HG02610 (cell line): ENCODE results near the gene DAZAP1.

ENCODE experiments used
- ATAC-seq: cut with Tn5 transposase; IDR thresholded peaks from one replicate; pipeline ENCODE4 v1.9.1; 2021; ENCODE audit warnings: mild to moderate bottlenecking, moderate library complexity; ENCODE audit not compliant: unreplicated experiment

Gene DAZAP1

GRCh38 chr19:1377176-1377964 lies 30.0 kb upstream of the DAZAP1 start:
- no peak for ATAC-seq

GRCh38 chr19:1377965-1378785 lies 29.2 kb upstream of the DAZAP1 start:
- no peak for ATAC-seq

GRCh38 chr19:1379126-1379905 lies 28.1 kb upstream of the DAZAP1 start:
- ATAC-seq: no peak

GRCh38 chr19:1379961-1380489 lies 27.4 kb upstream of the DAZAP1 start:
- no peak for ATAC-seq

GRCh38 chr19:1382250-1382649 lies 25.1 kb upstream of the DAZAP1 start:
- no peak for ATAC-seq

- ATAC-seq: no peak
These were observed 24.4 kb upstream of the DAZAP1 start for GRCh38 chr19:1383017-1383311.

GRCh38 chr19:1383312-1384084 lies 23.9 kb upstream of the DAZAP1 start, which contains the start of gene NDUFS7:
Gene NDUFS7, plus strand, starts transcription at chr19:1383907. Its CDS starts 20 bp downstream, at chr19:1383927.
- peak; percentile 54 for ATAC-seq

- ATAC-seq: no peak
These were observed 23.3 kb upstream of the DAZAP1 start for GRCh38 chr19:1384085-1384462.

GRCh38 chr19:1384478-1385110 lies 22.8 kb upstream of the DAZAP1 start:
- no peak for ATAC-seq

- ATAC-seq: no peak
These were observed 21.6 kb upstream of the DAZAP1 start for GRCh38 chr19:1385816-1386215.

GRCh38 chr19:1386945-1387683 lies 20.3 kb upstream of the DAZAP1 start:
- no peak for ATAC-seq

GRCh38 chr19:1387684-1388636 lies 19.4 kb upstream of the DAZAP1 start:
- ATAC-seq: no peak

- no peak for ATAC-seq
These were observed 18.8 kb upstream of the DAZAP1 start for GRCh38 chr19:1388637-1389026.

GRCh38 chr19:1389033-1389940 lies 18.1 kb upstream of the DAZAP1 start:
- no peak for ATAC-seq

- ATAC-seq: no peak
These were observed 16.4 kb upstream of the DAZAP1 start for GRCh38 chr19:1390890-1391423.

- no peak for ATAC-seq
These were observed 15.0 kb upstream of the DAZAP1 start for GRCh38 chr19:1392407-1392806.
